K562 (cell line): Measurements from ENCODE around the gene ODC1. TPM values are rescaled to one million over a fixed set of nuclear protein-coding genes. Genes with fewer than 3 reads are reported as not detected.

Experiments
- TAF9B ChIP-seq: fragments of 450-650 bp; IDR thresholded peaks from 2 replicates; pipeline ENCODE4 v1.6.1; 2018; ENCODE audit warnings: mild to moderate bottlenecking; ENCODE audit not compliant: partially characterized antibody
- ZNF444 ChIP-seq: fragments of 250-450 bp; sonication (Bioruptor Pico); IDR thresholded peaks from 2 replicates; pipeline ENCODE4 v1.4.0; 2020; ENCODE audit warnings: mild to moderate bottlenecking, moderate library complexity
- polyA plus RNA-seq, 8 experiments: library from polyadenylated mRNA; depleted of rRNA in 4 of 8; stranded (reverse) in 5 of 8; unstranded in 3 of 8; fragments of >200 nt; fragmentation: Nextera tagmentation in 2 of 8; fragmentation: Illumina TruSeq in 1 of 8; extraction: Ambion mirVana in 2 of 8; extraction: Trizol in 1 of 8; gene quantifications; 2 replicates each; pipeline versions ENCODE4 v1.2.1 to v1.2.3, GENCODE V29; 2011 to 2014; ENCODE audit warnings: inconsistent platforms in 1 of 8, missing spikeins in 1 of 8
- total RNA-seq, 7 experiments: library from RNA; depleted of rRNA in 6 of 7; stranded (reverse); fragments of >200 nt in 6 of 7; fragmentation: Illumina TruSeq in 2 of 7; extraction: Trizol in 2 of 7; gene quantifications; 2 replicates each; pipeline versions ENCODE4 v1.2.1 to v1.2.3, GENCODE V29; 2011 to 2021; ENCODE audit warnings: low replicate concordance in 1 of 7
- TF ChIP-seq, protein P1 (sequence below), 2 experiments: fragments of 450-650 bp; IDR thresholded peaks; 2 replicates each; pipeline ENCODE4 v1.6.1; 2018; ENCODE audit warnings: mild to moderate bottlenecking in 2 of 2, low read depth in 1 of 2; ENCODE audit not compliant: partially characterized antibody in 2 of 2

Gene ODC1
- total and polyA plus RNA-seq, 9 of the 15 experiments (the other 6 are each of a cell fraction or from before 2014, with no cell fraction given) = 142 to 563 (median 457) TPM

DNA sequence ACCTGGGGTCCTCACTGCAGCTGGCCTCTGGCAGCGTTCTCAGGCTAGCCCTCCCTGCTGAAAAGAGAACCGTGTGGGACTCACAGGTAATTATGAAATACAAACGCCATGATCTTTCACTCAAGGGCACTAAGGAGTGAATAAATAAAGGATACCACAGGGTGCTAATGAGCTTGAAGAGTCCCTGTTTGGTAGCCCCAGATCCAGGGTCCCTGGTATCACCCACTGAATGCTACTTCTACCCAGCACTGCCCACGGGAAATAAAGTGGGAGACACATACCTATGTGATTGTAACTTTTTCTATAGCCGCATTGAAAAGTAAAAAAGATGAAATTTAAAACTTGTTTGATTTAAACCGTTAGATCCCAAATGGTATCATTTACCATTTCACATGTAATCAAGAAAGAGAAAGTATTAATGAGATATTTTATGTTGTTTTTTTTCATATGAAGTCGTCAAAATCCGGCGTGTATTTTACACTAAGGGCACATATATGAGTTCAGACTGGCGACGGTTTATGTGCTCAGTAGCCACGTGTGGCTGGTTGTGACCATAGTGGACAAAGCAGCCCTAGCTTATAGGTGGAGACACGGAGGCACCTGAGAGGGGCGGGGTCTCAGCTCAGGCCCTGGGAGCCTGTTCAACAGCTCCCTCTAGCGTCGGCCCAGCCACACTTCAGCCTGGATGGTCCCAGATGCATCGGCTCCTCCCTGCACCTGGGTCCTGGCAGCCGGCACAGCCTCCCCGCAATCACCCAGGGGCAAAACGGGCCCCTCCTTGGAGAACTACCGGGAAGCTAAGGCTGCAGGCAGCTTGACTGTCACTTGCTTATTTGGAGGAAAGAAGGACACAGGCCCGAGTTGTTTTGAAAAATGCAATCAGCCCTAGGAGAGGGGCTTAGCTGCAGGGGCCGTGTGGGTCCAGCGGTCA, 39.2 kb downstream of the ODC1 start (continued):
- TF ChIP-seq, protein P1, sequence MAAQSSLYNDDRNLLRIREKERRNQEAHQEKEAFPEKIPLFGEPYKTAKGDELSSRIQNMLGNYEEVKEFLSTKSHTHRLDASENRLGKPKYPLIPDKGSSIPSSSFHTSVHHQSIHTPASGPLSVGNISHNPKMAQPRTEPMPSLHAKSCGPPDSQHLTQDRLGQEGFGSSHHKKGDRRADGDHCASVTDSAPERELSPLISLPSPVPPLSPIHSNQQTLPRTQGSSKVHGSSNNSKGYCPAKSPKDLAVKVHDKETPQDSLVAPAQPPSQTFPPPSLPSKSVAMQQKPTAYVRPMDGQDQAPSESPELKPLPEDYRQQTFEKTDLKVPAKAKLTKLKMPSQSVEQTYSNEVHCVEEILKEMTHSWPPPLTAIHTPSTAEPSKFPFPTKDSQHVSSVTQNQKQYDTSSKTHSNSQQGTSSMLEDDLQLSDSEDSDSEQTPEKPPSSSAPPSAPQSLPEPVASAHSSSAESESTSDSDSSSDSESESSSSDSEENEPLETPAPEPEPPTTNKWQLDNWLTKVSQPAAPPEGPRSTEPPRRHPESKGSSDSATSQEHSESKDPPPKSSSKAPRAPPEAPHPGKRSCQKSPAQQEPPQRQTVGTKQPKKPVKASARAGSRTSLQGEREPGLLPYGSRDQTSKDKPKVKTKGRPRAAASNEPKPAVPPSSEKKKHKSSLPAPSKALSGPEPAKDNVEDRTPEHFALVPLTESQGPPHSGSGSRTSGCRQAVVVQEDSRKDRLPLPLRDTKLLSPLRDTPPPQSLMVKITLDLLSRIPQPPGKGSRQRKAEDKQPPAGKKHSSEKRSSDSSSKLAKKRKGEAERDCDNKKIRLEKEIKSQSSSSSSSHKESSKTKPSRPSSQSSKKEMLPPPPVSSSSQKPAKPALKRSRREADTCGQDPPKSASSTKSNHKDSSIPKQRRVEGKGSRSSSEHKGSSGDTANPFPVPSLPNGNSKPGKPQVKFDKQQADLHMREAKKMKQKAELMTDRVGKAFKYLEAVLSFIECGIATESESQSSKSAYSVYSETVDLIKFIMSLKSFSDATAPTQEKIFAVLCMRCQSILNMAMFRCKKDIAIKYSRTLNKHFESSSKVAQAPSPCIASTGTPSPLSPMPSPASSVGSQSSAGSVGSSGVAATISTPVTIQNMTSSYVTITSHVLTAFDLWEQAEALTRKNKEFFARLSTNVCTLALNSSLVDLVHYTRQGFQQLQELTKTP (IDR thresholded peaks at IDR 0.05; ENCODE audit: low read depth in 1 of 2, partially characterized antibody in 2 of 2) = no peak
- TF ChIP-seq TAF9B (no peak), ZNF444 (CRISPR knock-in tag) (no peak)
